H1 (cell line): Measurements from ENCODE around the gene UBE4B. TPM values are rescaled to one million over a fixed set of nuclear protein-coding genes. Genes with fewer than 3 reads are reported as not detected.

ENCODE experiments used
- CTCF ChIA-PET: fragments of 300-600 bp; sonication (Branson Sonifier 250); formaldehyde crosslinking; loops from one replicate; lab custom pipeline; 2021; ENCODE audit not compliant: partially characterized antibody; lab: Charles Lee
- POLR2A ChIA-PET: fragments of 300-600 bp; sonication (Branson Sonifier 250); formaldehyde crosslinking; loops from one replicate; lab custom pipeline; 2021; ENCODE audit warnings: inconsistent platforms; ENCODE audit not compliant: partially characterized antibody; lab: Charles Lee
- DNase-seq, 2 experiments: peaks; one replicate each; pipeline versions ENCODE4 v3.0.0 to v3.0.0-alpha.2; 2010 to 2022; ENCODE audit warnings: low spot score in 2 of 2, low read depth in 1 of 2, mixed read lengths in 1 of 2
- FAIRE-seq: peaks from 2 replicates; lab custom pipeline; 2011; peaks lifted over from hg19 to GRCh38; lab: Jason Lieb, UNC
- H2AFZ ChIP-seq: 2 replicates; pipeline ENCODE4 v1.8.1; 2012; ENCODE audit warnings: low read length, inconsistent platforms
- H2AK5ac ChIP-seq: 2 replicates; pipeline ENCODE4 v1.6.1; 2013; ENCODE audit warnings: low read depth, low read length
- H2BK120ac ChIP-seq: replicated peaks from 2 replicates; pipeline ENCODE3; 2013; ENCODE audit warnings: low read depth, low read length, inconsistent platforms
- H2BK12ac ChIP-seq: 2 replicates; pipeline ENCODE4 v1.6.1; 2013; ENCODE audit warnings: low read depth, low read length
- H2BK15ac ChIP-seq: 2 replicates; pipeline ENCODE4 v1.6.1; 2013; ENCODE audit warnings: low read length
- H2BK20ac ChIP-seq: 2 replicates; pipeline ENCODE4 v1.6.1; 2013; ENCODE audit warnings: low read length
- H2BK5ac ChIP-seq: 2 replicates; pipeline ENCODE4 v1.6.1; 2013; ENCODE audit warnings: low read depth, low read length
- H3K14ac ChIP-seq: 2 replicates; pipeline ENCODE4 v1.6.1; 2013; ENCODE audit warnings: inconsistent platforms; ENCODE audit not compliant: insufficient read length
- H3K18ac ChIP-seq: 2 replicates; pipeline ENCODE4 v1.6.1; 2013; ENCODE audit warnings: low read length; ENCODE audit errors: extremely low read depth
- H3K23ac ChIP-seq: 2 replicates; pipeline ENCODE4 v1.6.1; 2013; ENCODE audit warnings: inconsistent platforms; ENCODE audit not compliant: insufficient read length
- H3K23me2 ChIP-seq: 2 replicates; pipeline ENCODE4 v1.6.1; 2013; ENCODE audit warnings: low read depth, low read length
- H3K27ac ChIP-seq: 2 replicates; pipeline ENCODE4 v1.6.1; 2011; ENCODE audit warnings: low read depth, low read length, inconsistent platforms
- H3K27me3 ChIP-seq, 4 experiments: replicated peaks in 1 of 4; 1 replicate in 1 of 4; 2 replicates in 3 of 4; pipeline versions ENCODE4 v1.6.1 to v1.8.1; 2011 to 2013; ENCODE audit warnings: low read length in 3 of 4, mild to moderate bottlenecking in 3 of 4, inconsistent platforms in 2 of 4, mixed read lengths in 2 of 4, moderate library complexity in 1 of 4; ENCODE audit not compliant: control insufficient read depth in 3 of 4, insufficient read depth in 3 of 4; ENCODE audit errors: extremely low read depth in 1 of 4
- H3K36me3 ChIP-seq, 4 experiments: 2 replicates each; pipeline versions ENCODE4 v1.6.1 to v1.8.1; 2011 to 2013; ENCODE audit warnings: mild to moderate bottlenecking in 4 of 4, low read length in 3 of 4, moderate library complexity in 2 of 4, control low read depth in 1 of 4, inconsistent platforms in 1 of 4; ENCODE audit not compliant: insufficient read depth in 4 of 4, control insufficient read depth in 2 of 4
- H3K4ac ChIP-seq: replicated peaks from 2 replicates; pipeline ENCODE3; 2013; ENCODE audit warnings: low read length, low read depth, mixed read lengths, inconsistent platforms; ENCODE audit not compliant: insufficient read length
- H3K4me1 ChIP-seq, 4 experiments: replicated peaks in 1 of 4; 1 replicate in 1 of 4; 2 replicates in 3 of 4; pipeline versions ENCODE4 v1.6.1 to v1.8.1; 2011 to 2013; ENCODE audit warnings: low read length in 3 of 4, inconsistent platforms in 2 of 4, mixed read lengths in 1 of 4; ENCODE audit not compliant: insufficient read depth in 4 of 4, control insufficient read depth in 3 of 4
- H3K4me2 ChIP-seq, 2 experiments: 2 replicates each; pipeline versions ENCODE4 v1.6.1 to v1.8.1; 2011 to 2013; ENCODE audit warnings: low read depth in 2 of 2, low read length in 2 of 2, control low read depth in 1 of 2, inconsistent platforms in 1 of 2, mild to moderate bottlenecking in 1 of 2; ENCODE audit not compliant: insufficient read depth in 1 of 2
- H3K4me3 ChIP-seq, 4 experiments: fragments of 200-600, 300-600 bp in 1 of 4; sonication (generic), shearing (Covaris generic), sonication (Bioruptor Twin) in 1 of 4; 2 replicates each; pipeline versions ENCODE4 v1.5.1 to v1.8.1; 2011 to 2016; ENCODE audit warnings: low read length in 4 of 4, low read depth in 3 of 4, control low read depth in 2 of 4, inconsistent platforms in 2 of 4, mild to moderate bottlenecking in 2 of 4, mixed read lengths in 1 of 4, moderate library complexity in 1 of 4; ENCODE audit not compliant: insufficient read depth in 2 of 4; ENCODE audit errors: extremely low read depth in 1 of 4
- H3K56ac ChIP-seq: replicated peaks from 2 replicates; pipeline ENCODE3; 2013; ENCODE audit warnings: low read depth, mild to moderate bottlenecking, mixed read lengths, low read length, inconsistent platforms; ENCODE audit not compliant: insufficient read length
- H3K79me1 ChIP-seq: 2 replicates; pipeline ENCODE4 v1.6.1; 2013; ENCODE audit warnings: low read depth, low read length, control low read depth
- H3K79me2 ChIP-seq, 2 experiments: 2 replicates each; pipeline versions ENCODE4 v1.6.1 to v1.8.1; 2012 to 2013; ENCODE audit warnings: low read length in 2 of 2, mild to moderate bottlenecking in 2 of 2, inconsistent platforms in 1 of 2; ENCODE audit not compliant: insufficient read depth in 2 of 2, control insufficient read depth in 1 of 2
- H3K9ac ChIP-seq, 4 experiments: replicated peaks in 1 of 4; 1 replicate in 1 of 4; 2 replicates in 3 of 4; pipeline versions ENCODE4 v1.6.1 to v1.8.1; 2011 to 2013; ENCODE audit warnings: low read depth in 3 of 4, low read length in 3 of 4, control low read depth in 2 of 4, mild to moderate bottlenecking in 2 of 4, moderate library complexity in 2 of 4, inconsistent platforms in 1 of 4; ENCODE audit errors: extremely low read depth in 1 of 4
- H3K9me3 ChIP-seq, 2 experiments: 2 replicates each; pipeline versions ENCODE4 v1.6.1 to v1.8.1; 2012 to 2013; ENCODE audit warnings: mild to moderate bottlenecking in 2 of 2, moderate library complexity in 2 of 2, control low read depth in 1 of 2, inconsistent platforms in 1 of 2, low read depth in 1 of 2, low read length in 1 of 2, mixed read lengths in 1 of 2; ENCODE audit not compliant: insufficient read depth in 2 of 2
- H4K20me1 ChIP-seq, 2 experiments: replicated peaks in 1 of 2; 2 replicates each; pipeline versions ENCODE3 to v1.8.1; 2011 to 2013; ENCODE audit warnings: inconsistent platforms in 2 of 2, low read length in 2 of 2, mild to moderate bottlenecking in 1 of 2; ENCODE audit not compliant: insufficient read depth in 2 of 2, control insufficient read depth in 1 of 2
- H4K5ac ChIP-seq: 2 replicates; pipeline ENCODE4 v1.6.1; 2013; ENCODE audit warnings: low read length, low read depth, mixed read lengths, inconsistent platforms; ENCODE audit not compliant: insufficient read length
- H4K8ac ChIP-seq: 2 replicates; pipeline ENCODE4 v1.8.0; 2013; ENCODE audit warnings: mild to moderate bottlenecking, moderate library complexity, low read length, inconsistent platforms; ENCODE audit not compliant: insufficient read depth; ENCODE audit errors: extremely low read depth
- H4K91ac ChIP-seq: replicated peaks from 2 replicates; pipeline ENCODE3; 2013; ENCODE audit warnings: low read length, mixed read lengths, inconsistent platforms; ENCODE audit not compliant: insufficient read length
- ATF2 ChIP-seq: IDR thresholded peaks from 2 replicates; pipeline ENCODE4 v1.6.1; 2012; ENCODE audit warnings: low read length, inconsistent platforms
- GTF2F1 ChIP-seq: IDR thresholded peaks from 2 replicates; pipeline ENCODE4 v1.6.1; 2012; ENCODE audit warnings: low read depth, low read length, improper control_type of control experiment, borderline replicate concordance
- KDM1A ChIP-seq: fragments of 200-600, 300-600 bp; sonication (generic); IDR thresholded peaks from 2 replicates; pipeline ENCODE4 v1.7.1; 2016; ENCODE audit warnings: mild to moderate bottlenecking, low read length, borderline replicate concordance
- WGBS, 2 experiments: shearing (Covaris generic) in 1 of 2; methylation state at CpG; one replicate each; pipeline versions ENCODE4 v1.1.6 to v1.1.7; 2013 to 2015; ENCODE audit warnings: low lambda C conversion rate in 2 of 2, mixed read lengths in 2 of 2, inconsistent platforms in 1 of 2, low coverage in 1 of 2, missing lambda C conversion rate in 1 of 2; ENCODE audit not compliant: insufficient replicate concordance in 2 of 2, insufficient coverage in 1 of 2, insufficient read length in 1 of 2; ENCODE audit errors: extremely low coverage in 1 of 2, missing lambda C conversion rate in 1 of 2; 5-methylcytosine and 5-hydroxymethylcytosine counted together
- polyA plus RNA-seq, 7 experiments: library from polyadenylated mRNA; depleted of rRNA in 3 of 7; stranded (reverse) in 5 of 7; unstranded in 2 of 7; fragments of >200 nt in 5 of 7; fragments of 200-250 nt in 2 of 7; gene quantifications; 1 replicate in 5 of 7; 2 replicates in 1 of 7; 4 replicates in 1 of 7; pipeline versions ENCODE4 v1.2.1 to v1.2.3, GENCODE V29; 2011 to 2013; ENCODE audit warnings: missing spikeins in 2 of 7, mixed read lengths in 2 of 7
- total RNA-seq: library from RNA; stranded (reverse); fragmentation: NEBNext Ultra II Directional; extraction: Animal tissue kit (Norgen Biotek cat#: 25700); gene quantifications from 2 replicates; pipeline ENCODE4 v1.2.1, GENCODE V29; 2021

UBE4B gene
- total and polyA plus RNA-seq, 2 of the 8 experiments (the other 6 are each of a cell fraction or from before 2014, with no cell fraction given): 24.5 to 90.1 TPM

- no peak overlapping the region for H3K4me3 ChIP-seq
- H3K27me3 ChIP-seq: no peaks in the 10 kb centered on the region
- no peaks in the 10 kb centered on the region for H3K79me1 ChIP-seq
- no peak overlapping the region for H4K91ac ChIP-seq
- peaks cover 7 to 27% (median 16%) of the 10 kb centered on the region in 4 experiments; a peak in 7 of 8 replicates for H3K36me3 ChIP-seq
- no peak overlapping the region for H2BK120ac ChIP-seq
- H2BK15ac ChIP-seq: no peak overlapping the region
- no peaks in the 10 kb centered on the region for H3K4me1 ChIP-seq
- CTCF ChIA-PET: interaction anchor here (3.9 kb wide), 1 partner anchor 9 kb away, joined by 21 read pairs; no protein-coding TSS in a partner anchor
- no peak overlapping the region for H4K8ac ChIP-seq
- H3K9me3 ChIP-seq: no peaks in the 10 kb centered on the region
- no peaks in the 10 kb centered on the region for H4K20me1 ChIP-seq
- DNase-seq: no peak
- no peak overlapping the region for H2AFZ ChIP-seq
- no peak overlapping the region for H3K9ac ChIP-seq
- no peak overlapping the region for H3K56ac ChIP-seq
- no peak overlapping the region for H2BK12ac ChIP-seq
- no peak overlapping the region for H3K18ac ChIP-seq
- no peak overlapping the region for H3K14ac ChIP-seq
- no peak overlapping the region for H2AK5ac ChIP-seq
- no peak overlapping the region for H2BK5ac ChIP-seq
- POLR2A ChIA-PET: no interaction called here
- no peak overlapping the region for H4K5ac ChIP-seq
- no peaks in the 10 kb centered on the region for H3K79me2 ChIP-seq
- no peak overlapping the region for H2BK20ac ChIP-seq
- H3K4me2 ChIP-seq: no peak overlapping the region
- no peak overlapping the region for H3K27ac ChIP-seq
- no peak for FAIRE-seq
- no peak overlapping the region for H3K23ac ChIP-seq
- no peak overlapping the region for H3K4ac ChIP-seq
- no peaks in the 10 kb centered on the region for H3K23me2 ChIP-seq
- 95% methylated on average over 14 of the region's 17 CpGs; no CpG with 5 or more reads in 1 of the 2 experiments for WGBS, 2 experiments
- TF ChIP-seq GTF2F1 (no peak), ATF2 (no peak), KDM1A (no peak)
Observed at GRCh38 chr1:10161541-10162290, 129.0 kb downstream of the UBE4B start.
